GM12874 (cell line): ENCODE results near the gene SELENBP1.

ENCODE experiments used
- CTCF ChIP-seq: IDR thresholded peaks from 2 replicates; pipeline ENCODE4 v1.5.1; 2011; ENCODE audit warnings: low read depth, mild to moderate bottlenecking, control low read depth, low read length, moderate library complexity; ENCODE audit not compliant: insufficient read depth

Gene SELENBP1

GRCh38 chr1:151334822-151335221 is 37.7 kb downstream of the SELENBP1 start:
- no peak for TF ChIP-seq CTCF

GRCh38 chr1:151327903-151328674 is 44.4 kb downstream of the SELENBP1 start:
- no peak for TF ChIP-seq CTCF

- no peak for TF ChIP-seq CTCF
Measured at GRCh38 chr1:151327223-151327902, 45.1 kb downstream of the SELENBP1 start, which contains the start of gene PI4KB. PI4KB (minus strand) TSS chr1:151327416; CDS start chr1:151316481, 10,935 bp downstream.

- TF ChIP-seq CTCF: no peak
Measured at GRCh38 chr1:151326619-151327222, 45.8 kb downstream of the SELENBP1 start.

GRCh38 chr1:151325646-151326429 is 46.7 kb downstream of the SELENBP1 start:
- TF ChIP-seq CTCF: no peak

GRCh38 chr1:151325231-151325630 is 47.3 kb downstream of the SELENBP1 start:
- TF ChIP-seq CTCF: no peak
